VCaP (cell line): Measurements from ENCODE around the gene TMEM131.
A peak's percentile ranks its signal among the peaks of the same experiment; 100 is the strongest.

ENCODE experiments used
- H3K27ac ChIP-seq: fragments of 450-650 bp; 2 replicates; pipeline ENCODE4 v1.5.1; 2017
- CTCF ChIP-seq: fragments of 450-650 bp; conservative IDR thresholded peaks from 2 replicates; pipeline ENCODE4 v1.5.1; 2017; ENCODE audit warnings: mild to moderate bottlenecking, moderate library complexity

The TMEM131 gene

GRCh38 chr2:97740590-97741182, 255.1 kb downstream of the TMEM131 start:
- peak; percentile 78 for TF ChIP-seq CTCF
- no peak overlapping the region for H3K27ac ChIP-seq

GRCh38 chr2:97739893-97740245, 255.9 kb downstream of the TMEM131 start:
- no peak overlapping the region for H3K27ac ChIP-seq
- TF ChIP-seq CTCF, result no peak

GRCh38 chr2:97739020-97739892, 256.5 kb downstream of the TMEM131 start:
- TF ChIP-seq CTCF, result no peak
- H3K27ac ChIP-seq, result no peak overlapping the region

GRCh38 chr2:97738179-97739019, 257.3 kb downstream of the TMEM131 start:
- no peak overlapping the region for H3K27ac ChIP-seq
- TF ChIP-seq CTCF, result no peak

GRCh38 chr2:97737421-97738178, 258.1 kb downstream of the TMEM131 start:
- no peak overlapping the region for H3K27ac ChIP-seq
- TF ChIP-seq CTCF, result no peak

GRCh38 chr2:97736608-97737330, 259.0 kb downstream of the TMEM131 start:
- H3K27ac ChIP-seq, result no peak overlapping the region
- no peak for TF ChIP-seq CTCF
